OCI-LY1 (cell line): ENCODE data around the gene LMBRD1.

Source experiments
- CTCF ChIP-seq: fragments of 200-600 bp; sonication (generic), shearing (Covaris generic); IDR thresholded peaks from 2 replicates; pipeline ENCODE4 v1.5.1; 2017; ENCODE audit warnings: mild to moderate bottlenecking, antibody characterized with exemption, low read length, moderate library complexity, mixed read lengths
- EZH2 ChIP-seq: fragments of 200-600 bp; sonication (generic), shearing (Covaris generic); IDR thresholded peaks from 2 replicates; pipeline ENCODE4 v1.8.0; 2017; ENCODE audit warnings: borderline replicate concordance, mixed run types, mild to moderate bottlenecking, antibody characterized with exemption, low read length, moderate library complexity, mixed read lengths

DNA sequence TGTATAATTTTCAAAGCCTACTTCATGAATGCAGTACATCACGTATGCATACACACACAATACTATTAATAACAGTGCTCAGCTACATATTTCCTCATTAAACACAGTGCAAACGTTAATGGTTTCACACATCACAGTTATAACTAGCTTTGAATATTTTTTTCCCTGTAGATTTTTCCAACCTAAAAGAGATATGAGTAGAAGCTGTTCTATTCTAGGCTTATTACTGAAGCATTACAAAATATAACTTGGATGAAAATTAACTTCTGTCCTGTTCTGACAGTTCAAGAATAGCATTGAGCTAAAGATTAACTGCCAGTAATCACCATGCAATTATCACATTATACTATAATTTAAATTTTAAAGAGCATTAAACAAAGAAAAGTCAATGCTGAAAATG is 6.2 kb downstream of the LMBRD1 start:
- no peak for TF ChIP-seq EZH2
- no peak for TF ChIP-seq CTCF
